CD14-positive monocyte (primary cell): ENCODE measurements around the gene DDX51. TPM values are rescaled to one million over a fixed set of nuclear protein-coding genes. Genes with fewer than 3 reads are reported as not detected.

Source experiments
- DNase-seq, 3 donors: peaks; one replicate each; pipeline ENCODE4 v3.0.0-alpha.2; 2011 to 2022
- H2AFZ ChIP-seq: 2 replicates; pipeline ENCODE4 v1.6.0; 2012; ENCODE audit warnings: mild to moderate bottlenecking, low read depth, low read length, inconsistent platforms; ENCODE audit not compliant: insufficient read depth, poor library complexity, severe bottlenecking
- H3K27ac ChIP-seq, 2 donors: 1 replicate in 1 of 2; 2 replicates in 1 of 2; pipeline ENCODE4 v1.5.1; 2012 to 2013; ENCODE audit warnings: low read length in 2 of 2, control low read depth in 1 of 2, inconsistent platforms in 1 of 2, low read depth in 1 of 2, mild to moderate bottlenecking in 1 of 2
- H3K27me3 ChIP-seq, 2 donors: one replicate each; pipeline versions ENCODE4 v1.6.0 to v1.6.1; 2011 to 2013; ENCODE audit warnings: low read length in 2 of 2; ENCODE audit not compliant: control insufficient read depth in 2 of 2, insufficient read depth in 2 of 2
- H3K36me3 ChIP-seq, 2 donors: replicated peaks in 1 of 2; 1 replicate in 1 of 2; 2 replicates in 1 of 2; pipeline versions ENCODE4 v1.5.1 to v1.6.1; 2012 to 2013; ENCODE audit warnings: low read length in 2 of 2, control low read depth in 1 of 2, inconsistent platforms in 1 of 2, mild to moderate bottlenecking in 1 of 2; ENCODE audit not compliant: insufficient read depth in 2 of 2, control insufficient read depth in 1 of 2
- H3K4me1 ChIP-seq, 2 donors: 1 replicate in 1 of 2; 2 replicates in 1 of 2; pipeline versions ENCODE4 v1.5.1 to v1.6.1; 2012 to 2013; ENCODE audit warnings: low read length in 2 of 2, control low read depth in 1 of 2, inconsistent platforms in 1 of 2, mild to moderate bottlenecking in 1 of 2, moderate library complexity in 1 of 2; ENCODE audit not compliant: insufficient read depth in 2 of 2, control insufficient read depth in 1 of 2
- H3K4me2 ChIP-seq: replicated peaks from 2 replicates; pipeline ENCODE3; 2012; ENCODE audit warnings: low read length, moderate library complexity, mild to moderate bottlenecking; ENCODE audit not compliant: poor library complexity, severe bottlenecking; ENCODE audit errors: extremely low read depth
- H3K4me3 ChIP-seq, 3 experiments: fragments of 200-600 bp in 1 of 3; sonication (generic) in 1 of 3; replicated peaks in 1 of 3; 1 replicate in 2 of 3; 2 replicates in 1 of 3; pipeline ENCODE4 v1.5.1; 2011 to 2013; ENCODE audit warnings: low read length in 3 of 3, mild to moderate bottlenecking in 3 of 3, control low read depth in 2 of 3, low read depth in 2 of 3, inconsistent platforms in 1 of 3, moderate library complexity in 1 of 3
- H3K79me2 ChIP-seq: 2 replicates; pipeline ENCODE4 v1.6.0; 2012; ENCODE audit warnings: mild to moderate bottlenecking, control low read depth, inconsistent platforms, low read length, moderate library complexity; ENCODE audit not compliant: insufficient read depth
- H3K9ac ChIP-seq: 2 replicates; pipeline ENCODE4 v1.6.0; 2017; ENCODE audit warnings: low read length, mild to moderate bottlenecking; ENCODE audit not compliant: insufficient read depth, poor library complexity, severe bottlenecking
- H3K9me3 ChIP-seq, 2 donors: replicated peaks in 1 of 2; 1 replicate in 1 of 2; 2 replicates in 1 of 2; pipeline versions ENCODE4 v1.5.1 to v1.6.1; 2012 to 2013; ENCODE audit warnings: low read length in 2 of 2, control low read depth in 1 of 2; ENCODE audit not compliant: control insufficient read depth in 1 of 2, insufficient read depth in 1 of 2
- H4K20me1 ChIP-seq: 2 replicates; pipeline ENCODE4 v1.6.0; 2012; ENCODE audit warnings: mild to moderate bottlenecking, low read length, control low read depth, moderate library complexity; ENCODE audit not compliant: insufficient read depth
- H3K27ac Mint-ChIP-seq, 7 donors: one replicate each; pipeline ENCODE4 v1.8.0; 2020; ENCODE audit warnings: mild to moderate bottlenecking in 7 of 7, mixed read lengths in 7 of 7, moderate library complexity in 6 of 7, inconsistent platforms in 2 of 7
- H3K27me3 Mint-ChIP-seq, 3 donors: one replicate each; pipeline ENCODE4 v1.8.0; 2021 to 2022; ENCODE audit warnings: low read depth in 3 of 3, mild to moderate bottlenecking in 3 of 3, mixed read lengths in 3 of 3, moderate library complexity in 3 of 3, inconsistent platforms in 1 of 3
- H3K36me3 Mint-ChIP-seq, 2 donors: one replicate each; pipeline ENCODE4 v1.8.0; 2020; ENCODE audit warnings: mixed read lengths in 2 of 2, inconsistent platforms in 1 of 2, mild to moderate bottlenecking in 1 of 2
- H3K4me1 Mint-ChIP-seq: one replicate; pipeline ENCODE4 v1.8.0; 2020; ENCODE audit warnings: mild to moderate bottlenecking, mixed read lengths
- H3K4me3 Mint-ChIP-seq, 2 donors: one replicate each; pipeline ENCODE4 v1.8.0; 2020; ENCODE audit warnings: mild to moderate bottlenecking in 2 of 2, mixed read lengths in 2 of 2, moderate library complexity in 1 of 2
- H3K9me3 Mint-ChIP-seq, 7 donors: one replicate each; pipeline ENCODE4 v1.8.0; 2020 to 2022; ENCODE audit warnings: mixed read lengths in 7 of 7, mild to moderate bottlenecking in 6 of 7, moderate library complexity in 6 of 7, inconsistent platforms in 2 of 7
- WGBS: methylation state at CpG from one replicate; pipeline ENCODE4 v1.1.5; 2013; ENCODE audit warnings: missing lambda C conversion rate; ENCODE audit not compliant: insufficient coverage; 5-methylcytosine and 5-hydroxymethylcytosine counted together
- intact Hi-C, 2 donors: fragments of 100-400 bp; cut with micrococcal nuclease; formaldehyde crosslinking; loops; one replicate each; pipeline versions ENCODE4 v1.15.0 to v1.15.1; 2023
- polyA plus RNA-seq, 3 donors: library from polyadenylated mRNA; depleted of rRNA in 1 of 3; unstranded in 2 of 3; stranded (reverse) in 1 of 3; fragments of 300-500 nt in 2 of 3; fragments of >200 nt in 1 of 3; fragmentation: Illumina TruSeq in 2 of 3; gene quantifications; 1 replicate in 2 of 3; 2 replicates in 1 of 3; pipeline ENCODE4 v1.2.3, GENCODE V29; 2012 to 2021
- TF ChIP-seq, protein P1 (sequence below): fragments of 200-600 bp; IDR thresholded peaks from one replicate; pipeline ENCODE4 v1.8.0; 2022; ENCODE audit warnings: antibody characterized with exemption, mild to moderate bottlenecking

Gene DDX51
- polyA plus RNA-seq, 3 donors = 1.7 to 24.9 (median 2.7) TPM

DNA sequence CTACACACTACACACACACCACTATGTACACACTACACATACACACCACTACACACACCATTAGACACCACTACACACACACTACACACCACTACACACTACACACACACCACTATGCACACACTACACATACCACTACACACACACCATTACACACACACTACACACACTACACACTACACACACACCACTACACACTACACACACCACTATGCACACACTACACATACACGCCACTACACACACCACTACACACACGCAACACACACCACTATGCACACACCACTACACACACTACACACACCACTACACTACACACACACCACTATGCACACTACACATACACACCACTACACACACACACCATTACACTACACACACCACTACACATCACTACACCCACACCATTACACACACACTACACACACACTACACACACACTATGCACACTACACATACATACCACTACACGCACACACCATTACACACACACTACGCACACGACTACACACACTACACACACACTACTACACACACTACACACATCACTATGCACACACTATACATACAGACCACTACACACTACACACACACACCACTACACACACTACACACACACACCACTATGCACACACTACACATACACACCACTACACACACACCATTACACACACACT lies 13.8 kb upstream of the DDX51 start:
- Histone ChIP-seq H2AFZ (no peak overlapping the region), H3K9me3 (peaks cover 0 to 8% of the 10 kb centered on the region in 2 donors), H3K9ac (no peak overlapping the region), H3K4me2 (no peak overlapping the region), H3K27ac (no peak overlapping the region), H3K4me1 (peaks cover 15 to 18% of the 10 kb centered on the region in 2 donors), H4K20me1 (no peaks in the 10 kb centered on the region), H3K4me3 (no peak overlapping the region), H3K27me3 (no peaks in the 10 kb centered on the region), H3K79me2 (no peaks in the 10 kb centered on the region), H3K36me3 (peaks cover 0 to 27% of the 10 kb centered on the region in 2 donors)
- Mint-ChIP-seq H3K9me3 (peaks cover 0 to 14% (median 6%) of the 10 kb centered on the region in 7 donors), H3K27me3 (peaks cover 4 to 10% (median 7%) of the 10 kb centered on the region in 3 donors), H3K27ac (no peak overlapping the region), H3K4me1 (peaks cover 17% of the 10 kb centered on the region), H3K36me3 (peaks cover 0 to 2% of the 10 kb centered on the region in 2 donors), H3K4me3 (no peak overlapping the region)
- intact Hi-C loops = no loop called here
- 98% methylated on average over 5 of the region's 5 CpGs for WGBS
- no peak for DNase-seq
- TF ChIP-seq, protein P1, sequence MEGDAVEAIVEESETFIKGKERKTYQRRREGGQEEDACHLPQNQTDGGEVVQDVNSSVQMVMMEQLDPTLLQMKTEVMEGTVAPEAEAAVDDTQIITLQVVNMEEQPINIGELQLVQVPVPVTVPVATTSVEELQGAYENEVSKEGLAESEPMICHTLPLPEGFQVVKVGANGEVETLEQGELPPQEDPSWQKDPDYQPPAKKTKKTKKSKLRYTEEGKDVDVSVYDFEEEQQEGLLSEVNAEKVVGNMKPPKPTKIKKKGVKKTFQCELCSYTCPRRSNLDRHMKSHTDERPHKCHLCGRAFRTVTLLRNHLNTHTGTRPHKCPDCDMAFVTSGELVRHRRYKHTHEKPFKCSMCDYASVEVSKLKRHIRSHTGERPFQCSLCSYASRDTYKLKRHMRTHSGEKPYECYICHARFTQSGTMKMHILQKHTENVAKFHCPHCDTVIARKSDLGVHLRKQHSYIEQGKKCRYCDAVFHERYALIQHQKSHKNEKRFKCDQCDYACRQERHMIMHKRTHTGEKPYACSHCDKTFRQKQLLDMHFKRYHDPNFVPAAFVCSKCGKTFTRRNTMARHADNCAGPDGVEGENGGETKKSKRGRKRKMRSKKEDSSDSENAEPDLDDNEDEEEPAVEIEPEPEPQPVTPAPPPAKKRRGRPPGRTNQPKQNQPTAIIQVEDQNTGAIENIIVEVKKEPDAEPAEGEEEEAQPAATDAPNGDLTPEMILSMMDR = no peak

DNA sequence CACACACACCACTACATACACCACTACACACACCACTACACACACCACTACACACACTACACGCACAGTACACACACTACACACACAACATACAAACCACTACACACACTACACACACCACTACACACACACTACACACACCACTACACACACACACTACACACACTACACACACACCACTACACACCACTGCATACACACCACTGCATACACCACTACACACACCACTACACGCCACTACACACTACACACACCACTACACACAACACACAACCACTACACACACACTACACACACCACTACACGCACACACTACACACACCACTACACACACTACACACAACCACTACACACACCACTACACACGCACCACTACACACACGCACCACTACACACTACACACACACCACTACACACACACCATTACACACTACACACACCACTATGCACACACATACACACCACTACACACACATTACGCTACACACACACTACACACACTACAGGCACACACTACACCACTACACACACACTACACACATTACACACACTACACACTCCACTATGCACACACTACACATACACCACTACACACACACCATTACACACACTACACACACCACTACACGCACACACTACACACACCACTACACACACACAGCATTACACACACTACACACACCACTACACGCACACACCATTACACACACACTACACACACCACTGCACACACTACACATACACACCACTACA lies 12.6 kb upstream of the DDX51 start:
- Histone ChIP-seq H3K36me3 (peaks cover 8 to 36% of the 10 kb centered on the region in 2 donors), H3K9me3 (peaks cover 0 to 8% of the 10 kb centered on the region in 2 donors), H3K27ac (no peak overlapping the region), H3K4me1 (peaks cover 4 to 7% of the 10 kb centered on the region in 2 donors), H3K79me2 (no peaks in the 10 kb centered on the region), H3K4me2 (no peak overlapping the region), H3K27me3 (no peaks in the 10 kb centered on the region), H2AFZ (no peak overlapping the region), H3K9ac (no peak overlapping the region), H3K4me3 (no peak overlapping the region), H4K20me1 (no peaks in the 10 kb centered on the region)
- Mint-ChIP-seq H3K4me1 (peaks cover 8% of the 10 kb centered on the region), H3K9me3 (peaks cover 0 to 13% (median 4%) of the 10 kb centered on the region in 7 donors), H3K4me3 (no peak overlapping the region), H3K27ac (no peak overlapping the region), H3K27me3 (peaks cover 4 to 7% (median 5%) of the 10 kb centered on the region in 3 donors), H3K36me3 (peaks cover 0 to 7% of the 10 kb centered on the region in 2 donors)
- DNase-seq = no peak
- TF ChIP-seq, protein P1 = no peak
- WGBS = 97% methylated on average over 7 of the region's 8 CpGs
- intact Hi-C loops = no loop called here
